ENCODE results near the gene YDJC. TPM values are rescaled to one million over a fixed set of nuclear protein-coding genes. Genes with fewer than 3 reads are reported as not detected.

The YDJC gene
- total and polyA plus RNA-seq, 2 of the 8 experiments (the other 6 are each of a cell fraction or from before 2014, with no cell fraction given): 36.7 to 45.2 TPM

- TF ChIP-seq CHD7 (IDR thresholded peaks at IDR 0.05; ENCODE audit: insufficient replicate concordance, low read length): no peak
- TF ChIP-seq JUN (IDR thresholded peaks at IDR 0.05; ENCODE audit: low read depth, low read length): no peak
- TF ChIP-seq ATF3 (IDR thresholded peaks at IDR 0.05; ENCODE audit: insufficient read depth, low read depth, low read length): no peak
- no peak for TF ChIP-seq POLR2A (IDR thresholded peaks at IDR 0.05; ENCODE audit: control extremely low read depth in 1 of 2, low read depth in 2 of 2, low read length in 2 of 2)
- TF ChIP-seq SAP30 (IDR thresholded peaks at IDR 0.05; ENCODE audit: insufficient read depth, insufficient replicate concordance, low read length): no peak
- no peak for TF ChIP-seq POU5F1 (IDR thresholded peaks at IDR 0.05; ENCODE audit: low read depth, low read length)
Observed at GRCh38 chr22:21633481-21633880, 3.7 kb upstream of the YDJC start (continued).

Data from H1 (cell line).